Measurements from ENCODE around the gene DUSP1. TPM values are rescaled to one million over a fixed set of nuclear protein-coding genes. Genes with fewer than 3 reads are reported as not detected.

Gene DUSP1
- total and polyA plus RNA-seq, 2 donors (not counting 3 experiments of a cell fraction or from before 2014, with no cell fraction given) = 36.1 to 196 TPM

GRCh38 chr5:172772112-172772906, 1.3 kb upstream of the DUSP1 start:
- CTCF ChIA-PET = interaction anchor here (0.6 to 8.8 kb wide), 50 partner anchors 9 to 187 kb away, joined by 3 to 87 read pairs (median 5); partner anchors contain the start of gene RPL26L1
- Histone ChIP-seq H3K27ac (ENCODE audit: insufficient read depth, low read depth, low read length) (peak overlapping the region; percentile 99), H3K79me2 (ENCODE audit: control insufficient read depth, insufficient read depth, low read length) (peaks cover 36% of the 10 kb centered on the region), H3K36me3 (ENCODE audit: control insufficient read depth in 2 of 2, extremely low read depth in 1 of 2, insufficient read depth in 2 of 2, low read length in 2 of 2) (peaks cover 5 to 11% of the 10 kb centered on the region in 2 experiments), H3K4me3 (replicated peaks in 1 of 3; ENCODE audit: insufficient read depth in 1 of 3, low read depth in 1 of 3, low read length in 3 of 3) (peak overlapping the region in 2 of 3 experiments; percentile 28 to 48), H3K9me3 (replicated peaks; ENCODE audit: control insufficient read depth, insufficient read depth, low read length) (no peaks in the 10 kb centered on the region), H4K20me1 (replicated peaks; ENCODE audit: control insufficient read depth, extremely low read depth, insufficient read depth, low read length) (no peaks in the 10 kb centered on the region), H3K9me1 (replicated peaks; ENCODE audit: control insufficient read depth, extremely low read depth, insufficient read depth, low read length) (no peaks in the 10 kb centered on the region), H3K4me1 (ENCODE audit: control insufficient read depth, extremely low read depth, insufficient read depth, low read length) (peaks cover 36% of the 10 kb centered on the region), H3K9ac (replicated peaks; ENCODE audit: extremely low read depth, insufficient read depth, low read length) (peak overlapping the region; percentile 97), H3K27me3 (ENCODE audit: control insufficient read depth in 2 of 2, insufficient read depth in 2 of 2, low read length in 2 of 2) (no peaks in the 10 kb centered on the region), H3K4me2 (ENCODE audit: insufficient read depth, low read length) (peak overlapping the region; percentile 74), H2AFZ (ENCODE audit: low read depth, low read length) (no peak overlapping the region)
- dilution Hi-C loops (cut with MboI; ENCODE audit: extremely low pct_ligation_motif_present, low sequenced_read_pairs) = no loop called here
- TF ChIP-seq POLR2A (IDR thresholded peaks at IDR 0.05; ENCODE audit: low read depth, low read length) = peak; percentile 48
- no peak for TF ChIP-seq MAX (IDR thresholded peaks at IDR 0.05; ENCODE audit: insufficient read depth, insufficient read length)
- no peak for TF ChIP-seq MYC (IDR thresholded peaks at IDR 0.05; ENCODE audit: low read depth, low read length)
- TF ChIP-seq POLR2AphosphoS5 (IDR thresholded peaks at IDR 0.05; ENCODE audit: insufficient read depth, low read depth, low read length) = peak; percentile 55
- TF ChIP-seq FOS (IDR thresholded peaks at IDR 0.05; ENCODE audit: borderline replicate concordance, insufficient read depth, low read length) = peak; percentile 26
- no peak for TF ChIP-seq EZH2 (IDR thresholded peaks at IDR 0.05; ENCODE audit: borderline replicate concordance, low read depth, low read length, severe bottlenecking)
- TF ChIP-seq CTCF (IDR thresholded peaks at IDR 0.05; ENCODE audit: extremely low read depth in 1 of 2, insufficient read depth in 1 of 2, low read depth in 1 of 2, low read length in 2 of 2) = peak; percentile 89 to 96
- TF ChIP-seq JUN (IDR thresholded peaks at IDR 0.05; ENCODE audit: borderline replicate concordance, insufficient read depth, insufficient read length, low read depth) = no peak
- peak; percentile 19 for TF ChIP-seq GATA2 (IDR thresholded peaks at IDR 0.05; ENCODE audit: insufficient read depth, insufficient read length, low read depth, low read length)
- intact Hi-C loops (cut with micrococcal nuclease) = loop anchor here (1.0 to 10.0 kb wide), 6 partner anchors 23 to 992 kb away; partner anchors contain the start of gene ERGIC1
- POLR2A ChIA-PET = interaction anchor here (0.6 to 2.9 kb wide), 12 partner anchors 13 to 159 kb away, joined by 3 to 40 read pairs (median 8); no protein-coding TSS in a partner anchor
- peak; percentile 86 for FAIRE-seq
- peak; percentile 86 for DNase-seq (ENCODE audit: low read depth, low spot score)
- BruUV-seq (replicated peaks) = no TSS peak
